GM13977 (cell line): ENCODE measurements around the gene FGGY.

Source experiments
- DNase-seq: peaks from one replicate; pipeline ENCODE4 v3.0.0; 2012; ENCODE audit warnings: low spot score
- in situ Hi-C: fragments of 300-500 bp; cut with MboI; formaldehyde crosslinking; loops from one replicate; pipeline ENCODE4 v1.12.0; 2022; ENCODE audit warnings: low sequenced_read_pairs, low pct_unique_long_range_greater_than_20kb, mixed read lengths, inconsistent platforms; ENCODE audit not compliant: unreplicated experiment
- TF ChIP-seq, protein P1 (sequence below): IDR thresholded peaks from 2 replicates; pipeline ENCODE4 v1.5.1; 2012; ENCODE audit warnings: mild to moderate bottlenecking, control low read depth; ENCODE audit not compliant: insufficient read depth; ENCODE audit errors: extremely low read depth, missing control alignments

FGGY gene

DNA sequence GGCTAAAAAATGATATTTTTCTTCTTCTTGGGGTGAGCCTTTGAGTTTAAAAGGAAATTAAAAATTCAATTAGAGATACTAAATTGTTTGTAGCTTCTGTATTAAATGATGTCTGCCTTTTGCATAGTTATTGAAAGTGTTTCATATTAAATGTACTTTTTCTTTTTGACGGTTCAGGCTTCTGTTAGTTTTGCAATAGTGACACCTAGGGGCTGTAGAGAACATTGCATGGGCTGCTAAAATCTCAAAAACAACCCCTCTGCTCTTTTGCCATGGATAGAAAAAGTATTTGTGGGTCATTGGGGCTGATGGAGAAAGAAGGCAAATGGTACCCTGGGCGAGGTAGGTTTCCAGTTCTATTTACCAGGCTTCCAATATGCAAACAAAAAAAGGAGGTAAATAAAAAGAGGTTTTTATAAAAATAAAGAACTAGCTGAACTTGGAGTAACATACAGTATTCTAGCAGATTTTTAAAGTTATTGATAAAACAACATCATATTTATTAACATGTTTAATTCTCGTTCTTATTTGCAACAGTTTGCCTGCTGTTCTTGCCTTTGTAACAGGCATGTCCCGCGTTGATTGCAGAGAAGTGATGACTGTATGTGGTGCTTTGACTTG lies 402.4 kb downstream of the FGGY start:
- DNase-seq = peak; percentile 36
- in situ Hi-C loops = no loop called here
- TF ChIP-seq, protein P1, sequence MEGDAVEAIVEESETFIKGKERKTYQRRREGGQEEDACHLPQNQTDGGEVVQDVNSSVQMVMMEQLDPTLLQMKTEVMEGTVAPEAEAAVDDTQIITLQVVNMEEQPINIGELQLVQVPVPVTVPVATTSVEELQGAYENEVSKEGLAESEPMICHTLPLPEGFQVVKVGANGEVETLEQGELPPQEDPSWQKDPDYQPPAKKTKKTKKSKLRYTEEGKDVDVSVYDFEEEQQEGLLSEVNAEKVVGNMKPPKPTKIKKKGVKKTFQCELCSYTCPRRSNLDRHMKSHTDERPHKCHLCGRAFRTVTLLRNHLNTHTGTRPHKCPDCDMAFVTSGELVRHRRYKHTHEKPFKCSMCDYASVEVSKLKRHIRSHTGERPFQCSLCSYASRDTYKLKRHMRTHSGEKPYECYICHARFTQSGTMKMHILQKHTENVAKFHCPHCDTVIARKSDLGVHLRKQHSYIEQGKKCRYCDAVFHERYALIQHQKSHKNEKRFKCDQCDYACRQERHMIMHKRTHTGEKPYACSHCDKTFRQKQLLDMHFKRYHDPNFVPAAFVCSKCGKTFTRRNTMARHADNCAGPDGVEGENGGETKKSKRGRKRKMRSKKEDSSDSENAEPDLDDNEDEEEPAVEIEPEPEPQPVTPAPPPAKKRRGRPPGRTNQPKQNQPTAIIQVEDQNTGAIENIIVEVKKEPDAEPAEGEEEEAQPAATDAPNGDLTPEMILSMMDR = peak; percentile 80

DNA sequence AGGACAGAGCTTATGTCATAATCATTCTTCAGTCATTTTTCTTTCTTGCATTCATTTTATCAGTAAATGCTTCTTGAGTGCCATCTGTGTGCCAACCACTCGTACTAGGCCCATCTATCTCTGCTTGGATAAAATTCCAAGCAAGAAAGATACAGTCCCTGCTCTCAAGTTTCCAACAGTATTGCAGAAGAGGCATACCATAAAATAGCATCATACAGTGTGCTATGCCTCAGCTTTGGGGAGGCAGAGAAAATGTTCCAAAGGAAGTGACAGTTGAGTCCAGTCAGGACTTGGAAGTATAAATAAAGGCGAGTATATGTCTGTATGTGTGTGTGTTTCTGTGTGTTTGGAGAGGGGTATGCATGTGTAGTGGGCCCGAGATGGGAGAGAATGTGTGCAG lies 404.5 kb downstream of the FGGY start:
- no peak for DNase-seq
- TF ChIP-seq, protein P1 = no peak
- in situ Hi-C loops = loop anchor here (10.0 kb wide), 1 partner anchor 957 kb away; no protein-coding TSS in a partner anchor

- in situ Hi-C loops = loop anchor here (10.0 kb wide), 1 partner anchor 959 kb away; no protein-coding TSS in a partner anchor
- no peak for DNase-seq
Measured at GRCh38 chr1:59703226-59703917, 406.5 kb downstream of the FGGY start.

GRCh38 chr1:59703918-59704378 lies 407.1 kb downstream of the FGGY start:
- TF ChIP-seq, protein P1 = no peak
- in situ Hi-C loops = loop anchor here (10.0 kb wide), 1 partner anchor 959 kb away; no protein-coding TSS in a partner anchor
- no peak for DNase-seq

More at GRCh38 chr1:59703226-59703917, 406.5 kb downstream of the FGGY start:
- TF ChIP-seq, protein P1 = no peak

DNA sequence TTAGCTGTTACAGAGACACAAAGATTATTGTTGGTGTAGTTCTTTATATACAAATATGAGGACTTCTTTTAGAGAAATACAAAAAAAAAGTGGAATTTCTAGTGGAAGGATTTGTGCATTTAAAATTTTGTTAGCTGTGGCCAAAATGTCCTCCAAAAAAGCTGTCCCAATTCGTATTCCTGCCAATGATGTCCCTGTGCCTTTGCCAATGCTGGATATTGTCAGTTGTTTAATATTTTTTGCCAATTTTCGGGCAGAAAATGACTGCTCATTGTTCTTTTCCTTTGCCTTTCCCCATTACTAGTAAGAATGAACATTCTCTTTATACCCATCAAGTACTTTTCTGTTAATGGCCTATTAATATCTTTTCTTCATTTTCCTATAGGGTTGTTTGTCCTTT lies 407.8 kb downstream of the FGGY start:
- DNase-seq = no peak
- in situ Hi-C loops = loop anchor here (10.0 kb wide), 1 partner anchor 960 kb away; no protein-coding TSS in a partner anchor
- TF ChIP-seq, protein P1 = no peak

- in situ Hi-C loops = loop anchor here (10.0 kb wide), 1 partner anchor 961 kb away; no protein-coding TSS in a partner anchor
- DNase-seq = no peak
- TF ChIP-seq, protein P1 = no peak
Measured at GRCh38 chr1:59705466-59706302, 408.8 kb downstream of the FGGY start.
